ENCODE results near the gene TEX29. TPM values are rescaled to one million over a fixed set of nuclear protein-coding genes. Genes with fewer than 3 reads are reported as not detected.

TEX29 gene
- total RNA-seq, 6 donors from 2014 or later: 0.37 to 1.2 (median 0.63) TPM; not detected in 3

DNA sequence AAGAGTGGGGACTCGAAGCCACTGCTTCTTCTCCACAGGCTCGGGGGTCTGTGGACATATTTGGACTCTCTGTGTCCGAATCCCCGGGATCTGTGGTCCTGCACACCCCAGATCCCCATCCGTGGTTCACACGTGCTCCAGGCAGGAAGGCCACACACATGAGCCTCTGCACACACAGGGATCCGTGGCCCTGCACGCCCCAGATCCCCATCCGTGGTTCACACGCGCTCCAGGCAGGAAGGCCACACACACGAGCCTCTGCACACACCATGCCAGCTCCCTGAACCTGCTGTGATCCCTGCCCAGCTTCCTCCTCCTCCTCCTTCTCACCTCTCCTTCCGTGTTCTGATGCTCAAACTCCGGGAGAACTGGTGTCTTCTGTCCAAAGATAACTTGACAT, 3.1 kb downstream of the TEX29 start:
- no peaks in the 10 kb centered on the region for H3K27me3 ChIP-seq
- DNase-seq (no peak), ATAC-seq (ENCODE audit: low FRiP score in 2 of 2) (no peak)
- H3K4me1 ChIP-seq: no peaks in the 10 kb centered on the region
- H3K36me3 ChIP-seq: no peaks in the 10 kb centered on the region
- no peaks in the 10 kb centered on the region for H3K9me3 ChIP-seq
- no peak for TF ChIP-seq POLR2AphosphoS5 (IDR thresholded peaks at IDR 0.05)
- no peak for TF ChIP-seq POLR2A (IDR thresholded peaks at IDR 0.05)
- TF ChIP-seq, protein P1, sequence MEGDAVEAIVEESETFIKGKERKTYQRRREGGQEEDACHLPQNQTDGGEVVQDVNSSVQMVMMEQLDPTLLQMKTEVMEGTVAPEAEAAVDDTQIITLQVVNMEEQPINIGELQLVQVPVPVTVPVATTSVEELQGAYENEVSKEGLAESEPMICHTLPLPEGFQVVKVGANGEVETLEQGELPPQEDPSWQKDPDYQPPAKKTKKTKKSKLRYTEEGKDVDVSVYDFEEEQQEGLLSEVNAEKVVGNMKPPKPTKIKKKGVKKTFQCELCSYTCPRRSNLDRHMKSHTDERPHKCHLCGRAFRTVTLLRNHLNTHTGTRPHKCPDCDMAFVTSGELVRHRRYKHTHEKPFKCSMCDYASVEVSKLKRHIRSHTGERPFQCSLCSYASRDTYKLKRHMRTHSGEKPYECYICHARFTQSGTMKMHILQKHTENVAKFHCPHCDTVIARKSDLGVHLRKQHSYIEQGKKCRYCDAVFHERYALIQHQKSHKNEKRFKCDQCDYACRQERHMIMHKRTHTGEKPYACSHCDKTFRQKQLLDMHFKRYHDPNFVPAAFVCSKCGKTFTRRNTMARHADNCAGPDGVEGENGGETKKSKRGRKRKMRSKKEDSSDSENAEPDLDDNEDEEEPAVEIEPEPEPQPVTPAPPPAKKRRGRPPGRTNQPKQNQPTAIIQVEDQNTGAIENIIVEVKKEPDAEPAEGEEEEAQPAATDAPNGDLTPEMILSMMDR (IDR thresholded peaks at IDR 0.05): no peak
- no peak for TF ChIP-seq EP300 (IDR thresholded peaks at IDR 0.05)
- no peak overlapping the region for H3K4me3 ChIP-seq
- 76 to 80% methylated on average over 12 to 14 of the region's 14 CpGs for WGBS, 2 donors
- H3K27ac ChIP-seq: no peak overlapping the region

DNA sequence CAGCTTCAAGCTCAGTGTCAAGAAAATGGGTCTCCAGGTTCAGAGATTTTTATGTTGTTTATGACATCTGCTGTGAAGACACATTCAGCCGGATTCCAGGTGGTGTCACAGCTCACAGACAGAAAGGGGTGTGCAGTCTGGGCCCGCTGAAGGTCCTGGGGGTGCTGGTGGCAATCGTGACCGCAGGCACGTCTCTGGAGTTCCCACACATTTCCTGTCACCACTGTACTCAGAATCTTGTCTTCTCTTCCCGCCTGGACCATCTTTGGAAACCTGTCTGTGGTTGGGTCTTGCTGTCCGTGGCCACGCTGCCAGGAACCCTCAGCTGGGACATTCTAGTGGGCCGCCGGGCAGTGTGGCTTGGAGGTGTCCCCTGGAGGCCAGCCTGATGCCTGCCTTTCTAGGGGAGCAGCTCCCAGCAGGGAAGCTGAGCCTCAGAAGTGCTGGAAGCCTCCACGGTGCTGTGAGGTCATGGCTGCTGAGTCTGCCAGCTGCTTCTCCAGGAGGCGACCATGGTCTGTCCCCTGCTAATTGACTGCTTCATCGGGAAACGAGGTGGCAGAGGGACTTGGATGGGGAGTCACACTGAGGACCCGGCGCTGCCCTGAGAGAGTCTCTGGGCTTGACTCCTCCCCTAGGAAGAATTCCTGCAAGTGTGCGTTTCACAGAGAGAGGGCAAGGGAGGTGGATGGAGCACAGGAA, 3.7 kb downstream of the TEX29 start:
- no peak overlapping the region for H3K4me3 ChIP-seq
- no peaks in the 10 kb centered on the region for H3K27me3 ChIP-seq
- WGBS, 2 donors: 64 to 72% methylated on average over 8 to 17 of the region's 17 CpGs
- DNase-seq: peak in 1 of 2 donors; percentile 47
- no peaks in the 10 kb centered on the region for H3K4me1 ChIP-seq
- no peaks in the 10 kb centered on the region for H3K36me3 ChIP-seq
- TF ChIP-seq EP300 (IDR thresholded peaks at IDR 0.05) (no peak), POLR2AphosphoS5 (IDR thresholded peaks at IDR 0.05) (no peak), POLR2A (IDR thresholded peaks at IDR 0.05) (no peak)
- TF ChIP-seq, protein P1 (IDR thresholded peaks at IDR 0.05): no peak
- no peak for ATAC-seq (ENCODE audit: low FRiP score in 2 of 2)
- no peak overlapping the region for H3K27ac ChIP-seq
- H3K9me3 ChIP-seq: no peaks in the 10 kb centered on the region

DNA sequence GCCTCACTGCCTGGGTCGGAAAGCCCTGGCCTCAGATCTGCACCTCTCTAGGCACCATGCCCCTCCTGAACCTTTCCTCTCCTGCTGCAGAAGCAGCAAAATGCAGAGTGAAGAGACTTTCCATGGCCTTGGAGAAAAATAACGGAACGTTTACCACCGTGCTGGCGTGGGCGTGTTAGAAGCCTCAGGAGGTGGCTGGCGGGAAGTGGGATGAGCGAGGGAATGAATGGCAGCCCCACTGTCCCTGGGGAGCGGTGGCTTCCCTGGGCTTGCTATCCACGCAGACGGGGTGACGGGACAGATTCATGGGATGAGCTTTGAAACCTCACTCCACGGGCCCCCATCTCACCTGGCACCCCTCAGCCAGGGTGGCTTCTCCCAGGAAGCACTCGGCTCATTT, 4.3 kb downstream of the TEX29 start:
- ATAC-seq (ENCODE audit: low FRiP score in 2 of 2) (no peak), DNase-seq (no peak)
- H3K9me3 ChIP-seq: no peaks in the 10 kb centered on the region
- WGBS, 2 donors: 83 to 86% methylated on average over 14 of the region's 14 CpGs
- H3K27me3 ChIP-seq: no peaks in the 10 kb centered on the region
- no peak for TF ChIP-seq EP300 (IDR thresholded peaks at IDR 0.05)
- TF ChIP-seq, protein P1 (IDR thresholded peaks at IDR 0.05): no peak
- no peak for TF ChIP-seq POLR2A (IDR thresholded peaks at IDR 0.05)
- TF ChIP-seq POLR2AphosphoS5 (IDR thresholded peaks at IDR 0.05): no peak
- no peaks in the 10 kb centered on the region for H3K36me3 ChIP-seq
- H3K4me1 ChIP-seq: no peaks in the 10 kb centered on the region
- no peak overlapping the region for H3K27ac ChIP-seq
- no peak overlapping the region for H3K4me3 ChIP-seq

DNA sequence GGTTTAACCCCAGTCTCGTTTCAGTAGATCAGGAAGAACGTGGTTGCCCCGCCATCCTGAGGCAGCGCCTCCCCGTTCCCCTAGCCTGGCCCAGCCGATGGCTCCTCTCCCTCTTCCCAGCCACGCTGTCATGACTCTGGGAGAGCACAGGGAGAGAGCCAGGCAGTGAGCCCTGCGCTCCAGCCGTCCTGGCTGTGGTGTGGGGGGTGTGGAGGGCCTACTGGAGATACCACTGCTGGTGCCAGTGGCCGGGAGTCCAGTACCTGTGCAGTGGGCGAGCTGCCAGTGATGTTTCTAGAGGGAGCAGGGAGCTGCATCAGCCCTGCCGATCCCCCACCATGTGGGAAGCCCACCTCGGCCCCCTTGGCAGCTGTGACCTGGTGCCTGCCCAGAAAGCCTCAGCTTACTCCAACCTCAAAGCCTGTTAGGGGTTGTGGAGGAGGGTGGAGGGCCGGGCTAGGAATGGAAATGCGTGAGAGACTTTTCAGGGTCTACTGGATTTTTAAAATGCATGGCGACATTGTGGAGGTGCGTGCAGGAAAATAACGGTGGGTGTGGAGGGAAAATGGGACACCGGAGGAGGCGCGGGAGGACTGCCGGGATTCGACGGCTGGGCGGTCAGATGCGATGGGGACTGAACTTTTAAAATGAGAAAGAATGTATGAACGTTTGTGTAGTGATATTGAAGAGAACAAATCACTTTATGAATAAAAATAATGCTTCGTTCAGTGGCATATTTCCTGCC, 4.9 kb downstream of the TEX29 start:
- Histone ChIP-seq H3K9me3 (no peaks in the 10 kb centered on the region), H3K4me1 (no peaks in the 10 kb centered on the region), H3K36me3 (no peaks in the 10 kb centered on the region), H3K4me3 (no peak overlapping the region), H3K27ac (no peak overlapping the region), H3K27me3 (no peaks in the 10 kb centered on the region)
- WGBS, 2 donors: 82 to 89% methylated on average over 24 to 28 of the region's 28 CpGs
- no peak for ATAC-seq (ENCODE audit: low FRiP score in 2 of 2)
- TF ChIP-seq EP300 (IDR thresholded peaks at IDR 0.05): no peak
- TF ChIP-seq, protein P1 (IDR thresholded peaks at IDR 0.05): no peak
- TF ChIP-seq POLR2AphosphoS5 (IDR thresholded peaks at IDR 0.05): no peak
- TF ChIP-seq POLR2A (IDR thresholded peaks at IDR 0.05): no peak
- peak in 1 of 2 donors; percentile 68 for DNase-seq

All from upper lobe of left lung (tissue), 6 donors.